HG03378 (cell line): ENCODE measurements around the gene TMUB1.

Source experiments
- ATAC-seq: cut with Tn5 transposase; IDR thresholded peaks from one replicate; pipeline ENCODE4 v1.9.1; 2021; ENCODE audit warnings: mild to moderate bottlenecking, moderate library complexity; ENCODE audit not compliant: unreplicated experiment

TMUB1 gene

GRCh38 chr7:151071032-151071866 lies 12.0 kb downstream of the TMUB1 start:
- no peak for ATAC-seq

GRCh38 chr7:151070574-151070960 lies 12.7 kb downstream of the TMUB1 start:
- no peak for ATAC-seq

GRCh38 chr7:151069841-151070573 lies 13.3 kb downstream of the TMUB1 start:
- ATAC-seq: no peak

- ATAC-seq: no peak
Observed at GRCh38 chr7:151068069-151068773, 15.1 kb downstream of the TMUB1 start.

- no peak for ATAC-seq
Observed at GRCh38 chr7:151066273-151066974, 16.9 kb downstream of the TMUB1 start.

- ATAC-seq: no peak
Observed at GRCh38 chr7:151065516-151065915, 17.8 kb downstream of the TMUB1 start.

GRCh38 chr7:151064993-151065392 lies 18.3 kb downstream of the TMUB1 start:
- no peak for ATAC-seq

- ATAC-seq: no peak
Observed at GRCh38 chr7:151064454-151064853, 18.8 kb downstream of the TMUB1 start.

GRCh38 chr7:151063212-151063561 lies 20.1 kb downstream of the TMUB1 start:
- ATAC-seq: no peak

- ATAC-seq: no peak
Observed at GRCh38 chr7:151062399-151063211, 20.7 kb downstream of the TMUB1 start.

GRCh38 chr7:151062111-151062398 lies 21.2 kb downstream of the TMUB1 start:
- ATAC-seq: no peak

GRCh38 chr7:151061213-151062110 lies 21.8 kb downstream of the TMUB1 start:
- ATAC-seq: no peak

- no peak for ATAC-seq
Observed at GRCh38 chr7:151060416-151061212, 22.7 kb downstream of the TMUB1 start.

GRCh38 chr7:151060113-151060415 lies 23.2 kb downstream of the TMUB1 start:
- no peak for ATAC-seq

GRCh38 chr7:151059367-151060112 lies 23.8 kb downstream of the TMUB1 start, which contains the start of gene SLC4A2:
Gene SLC4A2, plus strand, starts transcription at chr7:151059589. Its CDS starts 2,399 bp downstream, at chr7:151061988.
- ATAC-seq: no peak

GRCh38 chr7:151058781-151059366 lies 24.4 kb downstream of the TMUB1 start:
- no peak for ATAC-seq

- peak; percentile 85 for ATAC-seq
Observed at GRCh38 chr7:151057989-151058780, 25.1 kb downstream of the TMUB1 start.
